Bronchial epithelial cell (primary cell): ENCODE results near the gene BCO1. TPM values are rescaled to one million over a fixed set of nuclear protein-coding genes. Genes with fewer than 3 reads are reported as not detected.
A peak's percentile ranks its signal among the peaks of the same experiment; 100 is the strongest.

ENCODE experiments used
- DNase-seq: peaks from one replicate; pipeline ENCODE4 v3.0.0-alpha.2; 2010; ENCODE audit warnings: low read depth
- FAIRE-seq: peaks from 2 replicates; lab custom pipeline; 2011; peaks lifted over from hg19 to GRCh38; lab: Jason Lieb, UNC
- H3K27me3 ChIP-seq: 2 replicates; pipeline ENCODE4 v1.5.1; 2011; ENCODE audit warnings: low read length; ENCODE audit not compliant: control insufficient read depth, insufficient read depth
- H3K36me3 ChIP-seq: 2 replicates; pipeline ENCODE4 v1.5.1; 2011; ENCODE audit warnings: low read length; ENCODE audit not compliant: control insufficient read depth, insufficient read depth
- H3K4me3 ChIP-seq: 2 replicates; pipeline ENCODE4 v1.5.1; 2011; ENCODE audit warnings: mild to moderate bottlenecking, low read depth, low read length, control low read depth
- CTCF ChIP-seq: IDR thresholded peaks from 2 replicates; pipeline ENCODE4 v1.5.1; 2011; ENCODE audit warnings: mild to moderate bottlenecking, moderate library complexity, low read length, control low read depth, inconsistent platforms; ENCODE audit not compliant: insufficient read depth, severe bottlenecking
- total RNA-seq: library from RNA; depleted of rRNA; stranded (reverse); fragments of >200 nt; gene quantifications from 2 replicates; pipeline ENCODE4 v1.2.1, GENCODE V29; 2014

BCO1 gene
- total RNA-seq, 1 donor from 2014 or later: not detected

DNA sequence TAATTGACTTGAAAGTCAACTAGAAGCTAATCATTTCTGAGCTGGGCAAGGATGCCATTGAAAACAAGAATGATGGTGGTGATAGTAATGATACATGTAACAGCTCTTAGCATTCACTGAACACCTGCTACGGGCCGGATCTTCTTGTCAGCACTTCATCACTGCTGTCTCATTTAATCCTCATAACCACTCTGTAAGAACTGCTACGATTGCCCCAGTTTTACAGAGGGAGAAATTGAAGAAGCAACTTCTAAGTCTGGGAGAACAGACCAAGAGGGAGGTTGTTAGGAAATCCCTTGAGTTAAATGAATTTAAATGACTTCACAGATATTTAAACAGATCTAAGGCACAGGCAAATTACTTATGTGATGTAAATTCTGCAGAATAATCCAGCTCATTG is 69.3 kb downstream of the BCO1 start:
- DNase-seq (no peak), FAIRE-seq (no peak)
- no peak for TF ChIP-seq CTCF
- H3K27me3 ChIP-seq: no peaks in the 10 kb centered on the region
- H3K4me3 ChIP-seq: no peak overlapping the region
- H3K36me3 ChIP-seq: no peaks in the 10 kb centered on the region

- H3K27me3 ChIP-seq: no peaks in the 10 kb centered on the region
- no peak overlapping the region for H3K4me3 ChIP-seq
- no peak for FAIRE-seq
- no peak for TF ChIP-seq CTCF
- DNase-seq: no peak
- no peaks in the 10 kb centered on the region for H3K36me3 ChIP-seq
These were observed 71.7 kb downstream of the BCO1 start for GRCh38 chr16:81310045-81310644.

GRCh38 chr16:81311762-81312161 is 73.3 kb downstream of the BCO1 start:
- H3K27me3 ChIP-seq: no peaks in the 10 kb centered on the region
- TF ChIP-seq CTCF: no peak
- no peak for DNase-seq
- no peak for FAIRE-seq
- no peak overlapping the region for H3K4me3 ChIP-seq
- H3K36me3 ChIP-seq: no peaks in the 10 kb centered on the region

DNA sequence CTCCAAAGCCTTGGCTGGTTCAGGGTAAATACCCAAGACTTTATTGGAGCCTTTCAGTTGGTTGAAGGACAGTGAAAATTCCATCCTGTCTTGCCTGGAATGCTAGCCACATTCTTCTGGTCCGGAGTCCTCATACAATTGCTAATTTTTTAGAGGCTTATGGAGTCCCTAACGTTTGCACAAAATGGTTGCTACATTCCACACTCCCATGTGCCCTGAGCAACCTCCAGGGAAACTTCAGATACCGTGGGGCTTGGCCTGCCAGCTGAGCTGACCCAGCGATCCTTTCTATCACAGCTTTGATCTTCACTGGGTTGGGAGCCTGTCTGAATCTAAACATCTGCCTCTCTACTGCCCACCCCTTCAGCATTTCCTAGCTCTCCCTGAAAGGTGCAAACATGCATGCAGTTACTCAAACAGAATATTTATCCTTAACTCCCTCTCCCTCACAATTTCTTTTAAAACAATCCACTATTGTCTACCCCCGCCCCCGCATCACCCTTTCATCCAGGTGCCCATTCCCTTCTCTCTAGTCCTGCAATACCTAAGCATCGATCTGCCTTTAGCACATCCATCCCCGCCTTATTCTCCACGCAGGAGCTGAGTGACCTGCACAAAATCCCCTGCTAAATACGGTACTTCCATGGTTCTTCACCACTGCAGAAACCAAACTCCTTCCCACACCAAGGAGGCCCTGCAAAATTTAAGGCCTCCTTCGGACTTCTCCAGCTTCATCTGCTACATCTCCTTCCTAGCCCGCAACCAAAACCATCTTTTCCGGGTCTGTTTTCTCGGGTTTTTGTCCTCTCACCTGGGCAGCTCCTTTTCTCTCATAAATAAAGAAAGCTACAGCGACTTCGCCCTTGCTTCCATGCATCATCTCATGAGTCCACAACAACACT is 75.5 kb downstream of the BCO1 start:
- no peak for TF ChIP-seq CTCF
- FAIRE-seq (no peak), DNase-seq (no peak)
- no peaks in the 10 kb centered on the region for H3K36me3 ChIP-seq
- no peaks in the 10 kb centered on the region for H3K27me3 ChIP-seq
- peak overlapping the region; percentile 60 for H3K4me3 ChIP-seq

GRCh38 chr16:81314603-81315270 is 76.2 kb downstream of the BCO1 start, which contains the start of gene GAN:
Gene GAN (plus strand): TSS chr16:81314962. CDS start chr16:81315114, 152 bp downstream.
- FAIRE-seq (no peak), DNase-seq (peak; percentile 90)
- Histone ChIP-seq H3K36me3 (no peaks in the 10 kb centered on the region), H3K27me3 (no peaks in the 10 kb centered on the region), H3K4me3 (peak within 1 kb of the TSS; percentile 60)
- TF ChIP-seq CTCF: peak; percentile 1
